BLaER1 (cell line): Measurements from ENCODE around the gene EFCAB11.

Experiments
- H3K27ac ChIP-seq: shearing (Covaris generic); formaldehyde crosslinking; 2 replicates; pipeline ENCODE4 v1.8.1; 2022
- H3K27me3 ChIP-seq: shearing (Covaris generic); formaldehyde crosslinking; 2 replicates; pipeline ENCODE4 v1.8.1; 2022
- H3K36me3 ChIP-seq: shearing (Covaris generic); formaldehyde crosslinking; 2 replicates; pipeline ENCODE4 v1.8.1; 2022
- H3K4me1 ChIP-seq: shearing (Covaris generic); formaldehyde crosslinking; 2 replicates; pipeline ENCODE4 v1.8.1; 2022
- H3K4me2 ChIP-seq: shearing (Covaris generic); formaldehyde crosslinking; 2 replicates; pipeline ENCODE4 v1.8.1; 2022
- H3K4me3 ChIP-seq: shearing (Covaris generic); formaldehyde crosslinking; 2 replicates; pipeline ENCODE4 v1.8.1; 2022
- H3K9ac ChIP-seq: shearing (Covaris generic); formaldehyde crosslinking; 2 replicates; pipeline ENCODE4 v1.8.1; 2022
- H3K9me3 ChIP-seq: shearing (Covaris generic); formaldehyde crosslinking; 2 replicates; pipeline ENCODE4 v1.8.1; 2022
- H4K20me1 ChIP-seq: shearing (Covaris generic); formaldehyde crosslinking; 2 replicates; pipeline ENCODE4 v1.8.1; 2022
- Cebpa-rat ChIP-seq: shearing (Covaris generic); IDR thresholded peaks from 2 replicates; pipeline ENCODE4 v1.8.1; 2022

EFCAB11 gene

DNA sequence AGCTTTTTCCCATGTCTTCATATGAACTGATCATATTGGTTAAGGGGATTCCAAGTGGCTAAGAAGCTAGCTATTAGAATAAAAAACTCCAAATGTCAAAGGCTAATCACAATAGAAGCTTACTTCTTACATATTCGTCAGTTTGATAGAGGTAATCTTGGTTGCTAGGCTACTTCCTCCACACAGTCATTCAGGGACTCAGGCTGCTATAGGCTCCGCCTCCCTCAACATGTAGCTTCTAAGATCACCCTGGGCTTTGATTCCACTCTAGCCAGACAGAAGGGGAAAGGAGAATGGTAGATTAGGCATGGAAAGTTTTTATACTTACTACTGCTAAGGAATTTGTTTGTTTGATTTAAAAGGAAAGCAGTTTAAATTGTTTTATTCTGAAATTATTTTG is 207.9 kb downstream of the EFCAB11 start:
- Histone ChIP-seq H3K4me1 (no peaks in the 10 kb centered on the region), H3K9me3 (peaks cover 44% of the 10 kb centered on the region), H3K4me3 (no peak overlapping the region), H3K27me3 (no peaks in the 10 kb centered on the region), H4K20me1 (no peaks in the 10 kb centered on the region), H3K36me3 (no peaks in the 10 kb centered on the region), H3K9ac (no peak overlapping the region), H3K27ac (no peak overlapping the region), H3K4me2 (no peak overlapping the region)
- no peak for TF ChIP-seq Cebpa-rat

DNA sequence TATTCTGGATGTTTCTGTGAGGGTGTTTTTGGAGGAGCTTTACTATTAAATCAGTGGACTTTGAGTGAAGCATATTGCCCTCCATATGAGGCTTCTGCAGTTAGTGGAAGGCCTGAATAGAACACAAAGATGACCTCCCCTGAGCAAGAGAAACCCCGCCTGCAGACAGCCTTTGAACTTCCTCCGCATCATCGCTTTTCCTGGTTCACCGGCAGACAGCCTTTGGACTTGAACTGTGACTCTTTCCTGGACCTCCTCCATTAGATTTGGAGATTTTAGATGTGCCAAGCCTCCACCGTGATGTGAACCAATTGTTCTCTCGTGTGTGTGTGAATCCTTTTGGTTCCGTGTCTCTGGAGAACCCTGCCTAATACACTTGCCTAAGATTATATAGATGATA is 208.4 kb downstream of the EFCAB11 start:
- H3K9me3 ChIP-seq, result peaks cover 49% of the 10 kb centered on the region
- H3K4me2 ChIP-seq, result no peak overlapping the region
- no peaks in the 10 kb centered on the region for H4K20me1 ChIP-seq
- H3K4me3 ChIP-seq, result no peak overlapping the region
- no peaks in the 10 kb centered on the region for H3K36me3 ChIP-seq
- no peaks in the 10 kb centered on the region for H3K4me1 ChIP-seq
- TF ChIP-seq Cebpa-rat, result no peak
- no peaks in the 10 kb centered on the region for H3K27me3 ChIP-seq
- H3K9ac ChIP-seq, result no peak overlapping the region
- H3K27ac ChIP-seq, result no peak overlapping the region
